Muscle layer of duodenum (tissue), 2 donors: Measurements from ENCODE around the gene CSGALNACT2.

Experiments used
- H3K27ac ChIP-seq: one replicate; pipeline ENCODE4 v1.7.0; 2013; ENCODE audit warnings: mild to moderate bottlenecking, low read length
- H3K27me3 ChIP-seq: one replicate; pipeline ENCODE4 v1.7.0; 2013; ENCODE audit warnings: low read depth, mild to moderate bottlenecking, control low read depth, low read length
- H3K36me3 ChIP-seq, 2 donors: one replicate each; pipeline ENCODE4 v1.7.0; 2013; ENCODE audit warnings: low read length in 2 of 2, control low read depth in 1 of 2, mild to moderate bottlenecking in 1 of 2; ENCODE audit not compliant: insufficient read depth in 2 of 2, control insufficient read depth in 1 of 2
- H3K4me1 ChIP-seq, 2 donors: one replicate each; pipeline ENCODE4 v1.7.0; 2013; ENCODE audit warnings: low read length in 2 of 2, mild to moderate bottlenecking in 2 of 2, control low read depth in 1 of 2, moderate library complexity in 1 of 2; ENCODE audit not compliant: insufficient read depth in 2 of 2, control insufficient read depth in 1 of 2
- H3K4me3 ChIP-seq, 2 donors: one replicate each; pipeline ENCODE4 v1.7.0; 2013; ENCODE audit warnings: low read length in 2 of 2, low read depth in 1 of 2, mild to moderate bottlenecking in 1 of 2
- H3K9me3 ChIP-seq, 2 donors: one replicate each; pipeline ENCODE4 v1.7.0; 2013; ENCODE audit warnings: low read length in 2 of 2, control low read depth in 1 of 2, mild to moderate bottlenecking in 1 of 2; ENCODE audit not compliant: control insufficient read depth in 1 of 2
- donor health status: healthy.

The CSGALNACT2 gene

GRCh38 chr10:43113201-43114087 is 24.8 kb upstream of the CSGALNACT2 start:
- Histone ChIP-seq H3K4me1 (no peaks in the 10 kb centered on the region), H3K4me3 (no peak overlapping the region)

DNA sequence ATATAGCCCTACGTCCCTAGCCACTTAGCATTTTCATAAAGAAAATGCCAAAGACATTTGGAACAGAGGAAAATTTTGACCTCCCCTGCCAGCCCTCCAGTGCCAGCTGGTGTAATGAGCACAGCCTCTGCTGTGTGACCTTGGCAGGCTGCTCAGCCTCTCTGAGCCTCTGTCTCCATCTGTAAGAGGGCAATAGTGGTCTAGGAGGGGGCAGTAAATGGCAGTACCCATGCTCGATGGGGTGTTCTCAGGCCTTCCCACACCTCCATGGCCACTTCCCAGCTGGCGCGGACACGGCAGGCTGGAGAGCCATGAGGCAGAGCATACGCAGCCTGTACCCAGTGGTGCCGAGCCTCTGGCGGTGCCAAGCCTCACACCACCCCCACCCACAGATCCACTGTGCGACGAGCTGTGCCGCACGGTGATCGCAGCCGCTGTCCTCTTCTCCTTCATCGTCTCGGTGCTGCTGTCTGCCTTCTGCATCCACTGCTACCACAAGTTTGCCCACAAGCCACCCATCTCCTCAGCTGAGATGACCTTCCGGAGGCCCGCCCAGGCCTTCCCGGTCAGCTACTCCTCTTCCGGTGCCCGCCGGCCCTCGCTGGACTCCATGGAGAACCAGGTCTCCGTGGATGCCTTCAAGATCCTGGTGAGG is 24.0 kb upstream of the CSGALNACT2 start:
- Histone ChIP-seq H3K36me3 (no peaks in the 10 kb centered on the region), H3K27me3 (no peaks in the 10 kb centered on the region), H3K4me3 (no peak overlapping the region), H3K4me1 (no peaks in the 10 kb centered on the region), H3K9me3 (no peaks in the 10 kb centered on the region), H3K27ac (no peak overlapping the region)

More at GRCh38 chr10:43113201-43114087, 24.8 kb upstream of the CSGALNACT2 start:
- Histone ChIP-seq H3K9me3 (no peaks in the 10 kb centered on the region), H3K27me3 (no peaks in the 10 kb centered on the region), H3K36me3 (no peaks in the 10 kb centered on the region), H3K27ac (no peak overlapping the region)

GRCh38 chr10:43114743-43115611 is 23.3 kb upstream of the CSGALNACT2 start:
- Histone ChIP-seq H3K36me3 (no peaks in the 10 kb centered on the region), H3K4me3 (no peak overlapping the region), H3K4me1 (no peaks in the 10 kb centered on the region), H3K27me3 (no peaks in the 10 kb centered on the region), H3K9me3 (no peaks in the 10 kb centered on the region), H3K27ac (no peak overlapping the region)

DNA sequence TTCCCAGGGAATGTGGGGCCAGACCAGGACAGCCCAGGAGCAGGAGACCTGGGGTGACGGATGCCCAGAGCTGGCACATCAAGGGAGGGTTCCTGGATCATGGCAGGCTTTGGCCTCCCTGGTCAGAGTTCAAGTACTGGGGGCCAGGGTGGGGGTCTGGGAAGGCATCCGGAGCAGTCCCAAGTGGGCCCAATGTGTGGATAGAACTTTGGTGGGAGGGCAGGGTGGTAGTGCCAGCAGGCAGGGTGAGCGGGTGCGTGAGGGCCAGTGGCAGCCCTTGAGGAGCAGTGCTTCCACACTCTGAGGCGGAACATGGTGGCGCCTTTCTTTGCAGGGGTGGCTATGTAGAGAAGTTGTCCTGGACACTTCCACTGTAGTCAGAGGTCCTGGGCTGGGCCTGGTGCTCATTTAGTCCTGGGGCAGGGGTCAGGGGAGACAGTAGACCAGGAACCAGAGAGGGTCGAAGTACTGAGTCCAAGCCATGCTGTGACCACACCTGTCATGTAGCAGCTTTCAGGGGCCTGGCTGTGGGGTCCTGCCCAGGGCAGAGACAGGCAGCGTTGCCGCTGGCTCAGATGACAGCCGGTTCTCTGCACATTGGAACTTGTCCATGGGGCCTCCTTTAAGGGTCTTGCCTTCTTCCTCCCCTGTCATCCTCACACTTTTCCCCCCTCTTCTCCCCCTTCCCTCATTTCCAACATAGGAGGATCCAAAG is 22.2 kb upstream of the CSGALNACT2 start:
- Histone ChIP-seq H3K4me3 (no peak overlapping the region), H3K9me3 (no peaks in the 10 kb centered on the region), H3K27me3 (no peaks in the 10 kb centered on the region), H3K4me1 (no peaks in the 10 kb centered on the region), H3K27ac (no peak overlapping the region), H3K36me3 (no peaks in the 10 kb centered on the region)

DNA sequence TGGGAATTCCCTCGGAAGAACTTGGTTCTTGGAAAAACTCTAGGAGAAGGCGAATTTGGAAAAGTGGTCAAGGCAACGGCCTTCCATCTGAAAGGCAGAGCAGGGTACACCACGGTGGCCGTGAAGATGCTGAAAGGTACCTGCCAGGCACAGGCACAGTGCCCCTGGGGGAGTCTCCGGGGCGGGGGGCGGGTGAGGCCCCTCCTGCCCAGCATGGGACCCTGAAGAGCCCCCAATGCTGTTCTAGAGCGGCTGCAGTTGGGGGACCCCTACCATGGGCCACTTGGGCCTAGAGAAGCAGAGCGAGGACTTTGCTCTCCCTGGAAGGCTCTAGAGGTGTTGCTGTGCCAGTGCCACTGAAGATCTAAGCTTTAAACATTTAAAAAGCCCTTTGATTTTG is 21.6 kb upstream of the CSGALNACT2 start:
- Histone ChIP-seq H3K4me1 (peaks cover 0 to 2% of the 10 kb centered on the region in 2 donors), H3K9me3 (no peaks in the 10 kb centered on the region), H3K4me3 (no peak overlapping the region), H3K27ac (no peak overlapping the region), H3K27me3 (no peaks in the 10 kb centered on the region), H3K36me3 (no peaks in the 10 kb centered on the region)

GRCh38 chr10:43117031-43117776 is 21.0 kb upstream of the CSGALNACT2 start:
- H3K36me3 ChIP-seq = no peaks in the 10 kb centered on the region
- no peak overlapping the region for H3K27ac ChIP-seq
- H3K9me3 ChIP-seq = no peaks in the 10 kb centered on the region
- no peaks in the 10 kb centered on the region for H3K27me3 ChIP-seq
- H3K4me3 ChIP-seq = no peak overlapping the region
- H3K4me1 ChIP-seq = peaks cover 0 to 4% of the 10 kb centered on the region in 2 donors

DNA sequence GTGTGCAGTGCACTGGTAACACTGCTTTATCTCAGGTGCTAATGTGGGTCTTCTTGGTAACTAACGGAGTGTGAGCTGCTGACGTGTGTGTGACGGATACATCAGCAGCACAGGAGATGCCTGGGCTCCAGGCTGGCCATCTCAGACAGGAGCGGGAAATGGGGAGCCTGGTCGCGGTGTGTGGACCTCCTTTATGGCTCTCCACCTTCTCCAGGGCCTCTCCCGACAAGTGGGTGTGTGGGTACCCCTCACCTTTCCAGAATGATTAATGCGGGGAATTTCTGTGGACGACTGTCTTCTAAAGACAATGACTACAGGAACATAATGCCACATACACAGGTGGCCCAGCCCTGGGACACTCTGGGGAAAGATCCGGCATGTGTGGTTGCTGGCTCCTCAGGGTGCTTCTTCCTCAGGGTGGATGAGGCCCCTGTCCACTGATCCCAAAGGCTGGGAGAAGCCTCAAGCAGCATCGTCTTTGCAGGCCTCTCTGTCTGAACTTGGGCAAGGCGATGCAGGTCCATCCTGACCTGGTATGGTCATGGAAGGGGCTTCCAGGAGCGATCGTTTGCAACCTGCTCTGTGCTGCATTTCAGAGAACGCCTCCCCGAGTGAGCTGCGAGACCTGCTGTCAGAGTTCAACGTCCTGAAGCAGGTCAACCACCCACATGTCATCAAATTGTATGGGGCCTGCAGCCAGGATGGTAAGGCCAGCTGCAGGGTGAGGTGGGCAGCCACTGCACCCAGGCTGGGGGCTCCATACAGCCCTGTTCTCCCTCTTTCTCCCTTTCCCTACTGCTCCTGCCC is 20.3 kb upstream of the CSGALNACT2 start:
- H3K9me3 ChIP-seq = no peaks in the 10 kb centered on the region
- no peaks in the 10 kb centered on the region for H3K27me3 ChIP-seq
- no peak overlapping the region for H3K4me3 ChIP-seq
- no peak overlapping the region for H3K27ac ChIP-seq
- H3K36me3 ChIP-seq = no peaks in the 10 kb centered on the region
- peaks cover 0 to 4% of the 10 kb centered on the region in 2 donors for H3K4me1 ChIP-seq

DNA sequence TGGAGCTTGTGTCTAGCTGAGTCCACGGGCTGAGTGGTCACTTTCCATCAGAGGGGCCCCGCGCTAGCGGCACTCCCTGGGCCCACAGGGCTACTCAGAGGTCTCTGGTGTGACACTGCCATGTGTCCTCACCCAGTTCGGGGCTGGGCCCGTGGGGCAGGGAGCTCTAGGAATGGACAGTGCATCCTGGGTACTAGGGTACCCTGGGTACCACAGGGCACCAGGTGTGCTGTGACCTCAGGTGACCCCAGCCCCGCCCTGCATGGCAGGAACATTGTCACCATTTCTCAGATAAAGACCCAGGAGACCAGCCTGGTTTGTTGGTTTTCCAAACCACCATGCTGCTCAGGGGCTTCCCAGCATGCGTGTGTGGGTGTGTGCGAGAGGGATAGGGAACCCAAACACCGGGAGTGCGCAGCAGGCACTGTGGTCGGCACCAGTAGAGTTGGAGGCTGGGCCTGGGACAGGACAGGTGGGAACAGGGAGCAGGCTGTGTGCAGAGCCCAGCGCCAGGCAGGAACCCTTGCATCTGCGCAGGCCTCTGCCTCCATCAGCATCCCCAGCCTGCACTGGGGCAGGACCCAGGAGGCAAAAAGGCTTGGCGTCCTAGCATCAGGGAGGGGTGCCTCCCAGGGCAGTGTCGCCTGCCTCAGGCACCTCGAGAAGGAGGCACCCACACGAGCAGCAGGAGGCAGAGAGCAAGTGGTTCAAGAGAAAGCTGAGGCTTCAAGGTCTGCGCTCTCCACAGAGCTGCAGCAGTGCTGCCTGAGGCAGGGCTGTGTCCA is 19.4 kb upstream of the CSGALNACT2 start:
- Histone ChIP-seq H3K36me3 (no peaks in the 10 kb centered on the region), H3K27me3 (no peaks in the 10 kb centered on the region), H3K4me1 (peaks cover 0 to 4% of the 10 kb centered on the region in 2 donors), H3K27ac (no peak overlapping the region), H3K4me3 (no peak overlapping the region), H3K9me3 (no peaks in the 10 kb centered on the region)

DNA sequence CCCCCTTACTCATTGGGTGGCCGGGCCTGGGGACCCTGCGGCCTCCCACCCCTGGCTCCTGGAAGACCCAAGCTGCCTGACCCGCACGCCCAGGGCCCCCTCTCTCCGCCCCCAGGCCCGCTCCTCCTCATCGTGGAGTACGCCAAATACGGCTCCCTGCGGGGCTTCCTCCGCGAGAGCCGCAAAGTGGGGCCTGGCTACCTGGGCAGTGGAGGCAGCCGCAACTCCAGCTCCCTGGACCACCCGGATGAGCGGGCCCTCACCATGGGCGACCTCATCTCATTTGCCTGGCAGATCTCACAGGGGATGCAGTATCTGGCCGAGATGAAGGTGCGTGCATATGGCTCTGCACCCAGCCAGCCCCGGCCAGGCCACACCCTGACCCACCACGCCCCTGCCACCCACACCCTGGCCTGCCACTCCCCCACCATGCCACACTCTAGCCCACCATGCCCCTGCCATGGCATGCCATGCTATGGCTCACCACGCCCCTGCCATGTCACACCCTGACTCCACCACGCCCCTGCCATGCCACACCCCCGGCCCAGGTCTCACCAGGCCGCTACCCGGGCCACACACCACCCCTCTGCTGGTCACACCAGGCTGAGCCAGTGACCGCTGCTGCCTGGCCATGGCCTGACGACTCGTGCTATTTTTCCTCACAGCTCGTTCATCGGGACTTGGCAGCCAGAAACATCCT is 18.7 kb upstream of the CSGALNACT2 start:
- Histone ChIP-seq H3K27ac (no peak overlapping the region), H3K9me3 (no peaks in the 10 kb centered on the region), H3K4me3 (no peak overlapping the region), H3K36me3 (no peaks in the 10 kb centered on the region), H3K27me3 (no peaks in the 10 kb centered on the region), H3K4me1 (peaks cover 0 to 4% of the 10 kb centered on the region in 2 donors)
